ENCODE measurements around the gene CACHD1. TPM values are rescaled to one million over a fixed set of nuclear protein-coding genes. Genes with fewer than 3 reads are reported as not detected.

Gene CACHD1
- polyA plus RNA-seq, 3 donors from 2014 or later = not detected

GRCh38 chr1:64676386-64676785 lies 206.5 kb downstream of the CACHD1 start:
- Mint-ChIP-seq H3K27ac (no peak overlapping the region), H3K4me3 (no peak overlapping the region), H3K36me3 (no peaks in the 10 kb centered on the region), H3K9me3 (no peaks in the 10 kb centered on the region), H3K4me1 (no peaks in the 10 kb centered on the region), H3K27me3 (ENCODE audit: low read depth in 3 of 3) (peaks cover 0 to 3% (median 2%) of the 10 kb centered on the region in 3 donors)
- DNase-seq = no peak

- Mint-ChIP-seq H3K36me3 (no peaks in the 10 kb centered on the region), H3K27ac (no peak overlapping the region), H3K9me3 (no peaks in the 10 kb centered on the region), H3K4me3 (no peak overlapping the region), H3K4me1 (no peaks in the 10 kb centered on the region), H3K27me3 (ENCODE audit: low read depth in 3 of 3) (peaks cover 0 to 3% (median 2%) of the 10 kb centered on the region in 3 donors)
- no peak for DNase-seq
Measured at GRCh38 chr1:64677532-64677931, 207.6 kb downstream of the CACHD1 start.

- DNase-seq = no peak
- H3K4me3 Mint-ChIP-seq = no peak overlapping the region
- no peaks in the 10 kb centered on the region for H3K36me3 Mint-ChIP-seq
- H3K9me3 Mint-ChIP-seq = no peaks in the 10 kb centered on the region
- H3K4me1 Mint-ChIP-seq = no peaks in the 10 kb centered on the region
- H3K27me3 Mint-ChIP-seq (ENCODE audit: low read depth in 3 of 3) = peaks cover 0 to 3% (median under 1%) of the 10 kb centered on the region in 3 donors
- H3K27ac Mint-ChIP-seq = no peak overlapping the region
Measured at GRCh38 chr1:64678366-64678765, 208.4 kb downstream of the CACHD1 start.

- DNase-seq = no peak
- Mint-ChIP-seq H3K27ac (no peak overlapping the region), H3K9me3 (no peaks in the 10 kb centered on the region), H3K4me3 (no peak overlapping the region), H3K4me1 (no peaks in the 10 kb centered on the region), H3K36me3 (no peaks in the 10 kb centered on the region), H3K27me3 (ENCODE audit: low read depth in 3 of 3) (peaks cover 0 to 3% (median 0%) of the 10 kb centered on the region in 3 donors)
Measured at GRCh38 chr1:64679177-64679576, 209.2 kb downstream of the CACHD1 start.

GRCh38 chr1:64680599-64680998 lies 210.7 kb downstream of the CACHD1 start:
- no peak for DNase-seq
- H3K4me1 Mint-ChIP-seq = no peaks in the 10 kb centered on the region
- H3K27me3 Mint-ChIP-seq (ENCODE audit: low read depth in 3 of 3) = peaks cover 0 to 3% (median 0%) of the 10 kb centered on the region in 3 donors
- no peak overlapping the region for H3K27ac Mint-ChIP-seq
- H3K4me3 Mint-ChIP-seq = no peak overlapping the region
- H3K9me3 Mint-ChIP-seq = no peaks in the 10 kb centered on the region
- no peaks in the 10 kb centered on the region for H3K36me3 Mint-ChIP-seq

- Mint-ChIP-seq H3K4me3 (no peak overlapping the region), H3K27ac (no peak overlapping the region), H3K27me3 (ENCODE audit: low read depth in 3 of 3) (peaks cover 0 to 3% (median 0%) of the 10 kb centered on the region in 3 donors), H3K36me3 (no peaks in the 10 kb centered on the region), H3K4me1 (no peaks in the 10 kb centered on the region), H3K9me3 (no peaks in the 10 kb centered on the region)
- DNase-seq = no peak
Measured at GRCh38 chr1:64681043-64681442, 211.1 kb downstream of the CACHD1 start.

- H3K4me1 Mint-ChIP-seq = no peaks in the 10 kb centered on the region
- H3K27ac Mint-ChIP-seq = no peak overlapping the region
- DNase-seq = no peak
- H3K36me3 Mint-ChIP-seq = no peaks in the 10 kb centered on the region
- no peaks in the 10 kb centered on the region for H3K27me3 Mint-ChIP-seq (ENCODE audit: low read depth in 3 of 3)
- no peaks in the 10 kb centered on the region for H3K9me3 Mint-ChIP-seq
- no peak overlapping the region for H3K4me3 Mint-ChIP-seq
Measured at GRCh38 chr1:64683419-64683818, 213.5 kb downstream of the CACHD1 start.

- H3K4me1 Mint-ChIP-seq = no peaks in the 10 kb centered on the region
- no peaks in the 10 kb centered on the region for H3K36me3 Mint-ChIP-seq
- H3K4me3 Mint-ChIP-seq = no peak overlapping the region
- H3K27me3 Mint-ChIP-seq (ENCODE audit: low read depth in 3 of 3) = no peaks in the 10 kb centered on the region
- H3K27ac Mint-ChIP-seq = no peak overlapping the region
- H3K9me3 Mint-ChIP-seq = no peaks in the 10 kb centered on the region
- DNase-seq = no peak
Measured at GRCh38 chr1:64685217-64685616, 215.3 kb downstream of the CACHD1 start.

- no peak overlapping the region for H3K27ac Mint-ChIP-seq
- no peaks in the 10 kb centered on the region for H3K4me1 Mint-ChIP-seq
- H3K36me3 Mint-ChIP-seq = no peaks in the 10 kb centered on the region
- H3K27me3 Mint-ChIP-seq (ENCODE audit: low read depth in 3 of 3) = no peaks in the 10 kb centered on the region
- H3K9me3 Mint-ChIP-seq = no peaks in the 10 kb centered on the region
- DNase-seq = no peak
- H3K4me3 Mint-ChIP-seq = no peak overlapping the region
Measured at GRCh38 chr1:64685765-64686341, 215.9 kb downstream of the CACHD1 start.

- Mint-ChIP-seq H3K36me3 (no peaks in the 10 kb centered on the region), H3K9me3 (no peaks in the 10 kb centered on the region), H3K4me1 (no peaks in the 10 kb centered on the region), H3K4me3 (no peak overlapping the region), H3K27ac (no peak overlapping the region), H3K27me3 (ENCODE audit: low read depth in 3 of 3) (peaks cover 0 to 2% (median 0%) of the 10 kb centered on the region in 3 donors)
- peak; percentile 23 to 30 (median 26) for DNase-seq
Measured at GRCh38 chr1:64686828-64687724, 217.1 kb downstream of the CACHD1 start.

- no peak overlapping the region for H3K27ac Mint-ChIP-seq
- H3K4me3 Mint-ChIP-seq = no peak overlapping the region
- H3K4me1 Mint-ChIP-seq = no peaks in the 10 kb centered on the region
- no peaks in the 10 kb centered on the region for H3K9me3 Mint-ChIP-seq
- no peaks in the 10 kb centered on the region for H3K36me3 Mint-ChIP-seq
- DNase-seq = no peak
- peaks cover 0 to 2% (median 0%) of the 10 kb centered on the region in 3 donors for H3K27me3 Mint-ChIP-seq (ENCODE audit: low read depth in 3 of 3)
Measured at GRCh38 chr1:64687725-64688327, 217.9 kb downstream of the CACHD1 start.

- no peak overlapping the region for H3K27ac Mint-ChIP-seq
- H3K4me1 Mint-ChIP-seq = no peaks in the 10 kb centered on the region
- H3K4me3 Mint-ChIP-seq = no peak overlapping the region
- H3K9me3 Mint-ChIP-seq = no peaks in the 10 kb centered on the region
- DNase-seq = no peak
- H3K36me3 Mint-ChIP-seq = no peaks in the 10 kb centered on the region
- peaks cover 0 to 2% (median 2%) of the 10 kb centered on the region in 3 donors for H3K27me3 Mint-ChIP-seq (ENCODE audit: low read depth in 3 of 3)
Measured at GRCh38 chr1:64691626-64692025, 221.7 kb downstream of the CACHD1 start.

- no peak overlapping the region for H3K4me3 Mint-ChIP-seq
- no peaks in the 10 kb centered on the region for H3K4me1 Mint-ChIP-seq
- no peaks in the 10 kb centered on the region for H3K36me3 Mint-ChIP-seq
- no peak overlapping the region for H3K27ac Mint-ChIP-seq
- no peaks in the 10 kb centered on the region for H3K9me3 Mint-ChIP-seq
- H3K27me3 Mint-ChIP-seq (ENCODE audit: low read depth in 3 of 3) = peaks cover 0 to 2% (median 2%) of the 10 kb centered on the region in 3 donors
- DNase-seq = no peak
Measured at GRCh38 chr1:64692911-64693310, 223.0 kb downstream of the CACHD1 start.

- no peaks in the 10 kb centered on the region for H3K9me3 Mint-ChIP-seq
- no peaks in the 10 kb centered on the region for H3K36me3 Mint-ChIP-seq
- H3K4me1 Mint-ChIP-seq = no peaks in the 10 kb centered on the region
- no peak for DNase-seq
- no peak overlapping the region for H3K27ac Mint-ChIP-seq
- no peak overlapping the region for H3K4me3 Mint-ChIP-seq
- peaks cover 0 to 2% (median 2%) of the 10 kb centered on the region in 3 donors for H3K27me3 Mint-ChIP-seq (ENCODE audit: low read depth in 3 of 3)
Measured at GRCh38 chr1:64693406-64693805, 223.5 kb downstream of the CACHD1 start.
